HG03469 (cell line): ENCODE measurements around the gene BET1.
A peak's percentile ranks its signal among the peaks of the same experiment; 100 is the strongest.

ENCODE experiments used
- ATAC-seq: cut with Tn5 transposase; IDR thresholded peaks from one replicate; pipeline ENCODE4 v1.9.1; 2021; ENCODE audit warnings: mild to moderate bottlenecking, moderate library complexity, moderate number of reproducible peaks; ENCODE audit not compliant: unreplicated experiment

The BET1 gene

GRCh38 chr7:93960986-93961385, 43.2 kb downstream of the BET1 start:
- ATAC-seq = no peak

- no peak for ATAC-seq
These were observed 45.5 kb downstream of the BET1 start for GRCh38 chr7:93958651-93959050.

GRCh38 chr7:93958216-93958615, 45.9 kb downstream of the BET1 start:
- ATAC-seq = no peak

- no peak for ATAC-seq
These were observed 46.4 kb downstream of the BET1 start for GRCh38 chr7:93957767-93958166.

- peak; percentile 86 for ATAC-seq
These were observed 48.9 kb downstream of the BET1 start for GRCh38 chr7:93955304-93955703.

- ATAC-seq = no peak
These were observed 54.7 kb downstream of the BET1 start for GRCh38 chr7:93949423-93949822.

- ATAC-seq = no peak
These were observed 55.3 kb downstream of the BET1 start for GRCh38 chr7:93948873-93949272.

GRCh38 chr7:93948106-93948505, 56.0 kb downstream of the BET1 start:
- ATAC-seq = no peak

- no peak for ATAC-seq
These were observed 58.2 kb downstream of the BET1 start for GRCh38 chr7:93945756-93946535.

GRCh38 chr7:93945083-93945482, 59.1 kb downstream of the BET1 start:
- no peak for ATAC-seq

GRCh38 chr7:93944673-93945072, 59.5 kb downstream of the BET1 start:
- no peak for ATAC-seq

GRCh38 chr7:93943816-93944540, 60.2 kb downstream of the BET1 start:
- no peak for ATAC-seq
